Large intestine (tissue), 12 donors: ENCODE measurements around the gene ACADS. TPM values are rescaled to one million over a fixed set of nuclear protein-coding genes. Genes with fewer than 3 reads are reported as not detected.

Source experiments
- DNase-seq, 2 donors: peaks; one replicate each; pipeline versions ENCODE4 v3.0.0 to v3.0.0-alpha.2; 2013
- H3K27ac ChIP-seq: one replicate; pipeline ENCODE4 v1.5.1; 2013; ENCODE audit warnings: low read length
- H3K27me3 ChIP-seq: 2 replicates; pipeline ENCODE4 v1.6.1; 2013; ENCODE audit warnings: low read length; ENCODE audit not compliant: control insufficient read depth, insufficient read depth
- H3K36me3 ChIP-seq: 2 replicates; pipeline ENCODE4 v1.6.1; 2013; ENCODE audit warnings: low read length; ENCODE audit not compliant: control insufficient read depth, insufficient read depth
- H3K4me1 ChIP-seq: one replicate; pipeline ENCODE4 v1.6.1; 2013; ENCODE audit warnings: low read length; ENCODE audit not compliant: control insufficient read depth, insufficient read depth
- H3K4me3 ChIP-seq: one replicate; pipeline ENCODE4 v1.5.1; 2013; ENCODE audit warnings: low read length
- H3K9me3 ChIP-seq: one replicate; pipeline ENCODE4 v1.6.1; 2013; ENCODE audit warnings: mild to moderate bottlenecking, low read depth, low read length, moderate library complexity; ENCODE audit not compliant: control insufficient read depth
- WGBS: methylation state at CpG from one replicate; pipeline ENCODE4 v1.1.5; 2013; ENCODE audit warnings: low lambda C conversion rate; ENCODE audit not compliant: insufficient coverage; 5-methylcytosine and 5-hydroxymethylcytosine counted together
- long read RNA-seq, 11 donors: transcript quantifications; one replicate each; lab custom pipeline, GENCODE V29; 2026
- polyA plus RNA-seq: library from polyadenylated mRNA; unstranded; fragments of 120-200 nt; gene quantifications from one replicate; pipeline ENCODE4 v1.2.1, GENCODE V29; 2013

The ACADS gene, protein sequence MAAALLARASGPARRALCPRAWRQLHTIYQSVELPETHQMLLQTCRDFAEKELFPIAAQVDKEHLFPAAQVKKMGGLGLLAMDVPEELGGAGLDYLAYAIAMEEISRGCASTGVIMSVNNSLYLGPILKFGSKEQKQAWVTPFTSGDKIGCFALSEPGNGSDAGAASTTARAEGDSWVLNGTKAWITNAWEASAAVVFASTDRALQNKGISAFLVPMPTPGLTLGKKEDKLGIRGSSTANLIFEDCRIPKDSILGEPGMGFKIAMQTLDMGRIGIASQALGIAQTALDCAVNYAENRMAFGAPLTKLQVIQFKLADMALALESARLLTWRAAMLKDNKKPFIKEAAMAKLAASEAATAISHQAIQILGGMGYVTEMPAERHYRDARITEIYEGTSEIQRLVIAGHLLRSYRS
- 50.2 TPM for polyA plus RNA-seq
- long read RNA-seq, donor 1, transcript ACADS-201 (10 exons, 1,950 nt) = major isoform, 14 of 15 reads
- long read RNA-seq, donor 1, partial matches to known transcripts = 0 of 15 reads
- long read RNA-seq, donor 1, other reads (novel, unspliced or antisense) = 0 of 15 reads
- long read RNA-seq, donor 2, transcript ACADS-201 (10 exons, 1,950 nt) = major isoform, 34 of 59 reads
- long read RNA-seq, donor 2, partial matches to known transcripts = 24 of 59 reads
- long read RNA-seq, donor 2, other reads (novel, unspliced or antisense) = 0 of 59 reads
- long read RNA-seq, donor 3 = 0 reads
- long read RNA-seq, donor 4, partial matches to known transcripts = 0 of 3 reads
- long read RNA-seq, donor 4, other reads (novel, unspliced or antisense) = 0 of 3 reads
- long read RNA-seq, donor 5, transcript ACADS-201 (10 exons, 1,950 nt) = major isoform, 13 of 14 reads
- long read RNA-seq, donor 5, partial matches to known transcripts = 0 of 14 reads
- long read RNA-seq, donor 5, other reads (novel, unspliced or antisense) = 0 of 14 reads
- long read RNA-seq, donor 6, transcript ACADS-201 (10 exons, 1,950 nt) = major isoform, 28 of 30 reads
- long read RNA-seq, donor 6, partial matches to known transcripts = 0 of 30 reads
- long read RNA-seq, donor 6, other reads (novel, unspliced or antisense) = 0 of 30 reads
- long read RNA-seq, donor 7, transcript ACADS-201 (10 exons, 1,950 nt) = major isoform, 11 of 24 reads
- long read RNA-seq, donor 7, partial matches to known transcripts = 13 of 24 reads
- long read RNA-seq, donor 7, other reads (novel, unspliced or antisense) = 0 of 24 reads
- long read RNA-seq, donor 8, transcript ACADS-201 (10 exons, 1,950 nt) = major isoform, 32 of 39 reads
- long read RNA-seq, donor 8, partial matches to known transcripts = 5 of 39 reads
- long read RNA-seq, donor 8, other reads (novel, unspliced or antisense) = 0 of 39 reads
- long read RNA-seq, donor 9, transcript ACADS-201 (10 exons, 1,950 nt) = major isoform, 29 of 53 reads
- long read RNA-seq, donor 9, partial matches to known transcripts = 24 of 53 reads
- long read RNA-seq, donor 9, other reads (novel, unspliced or antisense) = 0 of 53 reads
- long read RNA-seq, donor 10, transcript ACADS-201 (10 exons, 1,950 nt) = major isoform, 22 of 23 reads
- long read RNA-seq, donor 10, partial matches to known transcripts = 0 of 23 reads
- long read RNA-seq, donor 10, other reads (novel, unspliced or antisense) = 0 of 23 reads
- long read RNA-seq, donor 11, transcript ACADS-201 (10 exons, 1,950 nt) = major isoform, 16 of 38 reads
- long read RNA-seq, donor 11, partial matches to known transcripts = 22 of 38 reads
- long read RNA-seq, donor 11, other reads (novel, unspliced or antisense) = 0 of 38 reads

DNA sequence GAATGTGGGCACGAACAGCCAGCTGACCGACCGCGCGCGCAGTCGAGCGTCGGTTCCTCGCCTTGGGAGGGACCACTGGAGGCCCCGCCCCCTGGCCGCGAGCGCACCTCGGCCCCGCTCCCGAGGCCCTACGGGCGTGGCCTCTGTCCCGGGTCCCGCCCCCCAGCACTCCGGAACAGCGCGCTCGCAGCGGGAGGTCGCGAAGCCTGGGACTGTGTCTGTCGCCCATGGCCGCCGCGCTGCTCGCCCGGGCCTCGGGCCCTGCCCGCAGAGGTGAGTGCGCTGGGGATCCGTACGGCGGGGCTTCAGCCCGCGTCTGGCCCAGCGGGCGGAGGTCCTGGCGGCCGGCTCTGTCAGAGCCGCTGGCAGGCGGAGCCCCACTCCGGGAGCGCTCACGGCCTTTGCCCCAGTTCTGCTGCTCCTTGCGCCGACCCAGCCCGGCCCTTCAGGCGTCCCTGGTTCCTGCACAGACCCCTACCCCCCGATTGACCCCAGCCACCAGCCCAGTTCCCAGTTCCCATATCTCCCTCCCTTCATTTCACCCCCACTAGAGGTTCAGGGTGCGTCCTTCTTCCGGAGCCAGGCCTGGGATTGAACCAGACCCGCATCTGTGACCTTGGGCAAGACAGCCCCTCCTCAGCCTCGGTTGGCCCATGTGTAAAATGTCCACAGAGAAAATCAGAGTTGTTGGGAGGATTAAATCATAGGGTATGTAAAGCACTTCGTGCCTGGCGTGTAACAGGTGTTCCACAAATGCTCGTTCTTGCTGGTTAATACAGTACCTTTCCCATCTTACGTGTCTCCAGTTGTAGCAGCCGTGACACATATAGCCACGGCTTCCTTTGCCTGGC lies at the start of gene ACADS:
Gene ACADS (plus strand): TSS at position 168 of the 851 bp plus-strand sequence. CDS start 60 bp downstream, at position 228.
- H3K4me1 ChIP-seq = peaks cover 15% of the 10 kb centered on the region
- WGBS = no CpG with 5 or more reads among the region's 66 CpGs
- no peaks in the 10 kb centered on the region for H3K9me3 ChIP-seq
- DNase-seq = peak; percentile 94
- peak within 1 kb of the TSS; percentile 56 for H3K4me3 ChIP-seq
- H3K27ac ChIP-seq = peak within 1 kb of the TSS; percentile 41
- peaks cover 50% of the 10 kb centered on the region for H3K36me3 ChIP-seq
- H3K27me3 ChIP-seq = no peaks in the 10 kb centered on the region

DNA sequence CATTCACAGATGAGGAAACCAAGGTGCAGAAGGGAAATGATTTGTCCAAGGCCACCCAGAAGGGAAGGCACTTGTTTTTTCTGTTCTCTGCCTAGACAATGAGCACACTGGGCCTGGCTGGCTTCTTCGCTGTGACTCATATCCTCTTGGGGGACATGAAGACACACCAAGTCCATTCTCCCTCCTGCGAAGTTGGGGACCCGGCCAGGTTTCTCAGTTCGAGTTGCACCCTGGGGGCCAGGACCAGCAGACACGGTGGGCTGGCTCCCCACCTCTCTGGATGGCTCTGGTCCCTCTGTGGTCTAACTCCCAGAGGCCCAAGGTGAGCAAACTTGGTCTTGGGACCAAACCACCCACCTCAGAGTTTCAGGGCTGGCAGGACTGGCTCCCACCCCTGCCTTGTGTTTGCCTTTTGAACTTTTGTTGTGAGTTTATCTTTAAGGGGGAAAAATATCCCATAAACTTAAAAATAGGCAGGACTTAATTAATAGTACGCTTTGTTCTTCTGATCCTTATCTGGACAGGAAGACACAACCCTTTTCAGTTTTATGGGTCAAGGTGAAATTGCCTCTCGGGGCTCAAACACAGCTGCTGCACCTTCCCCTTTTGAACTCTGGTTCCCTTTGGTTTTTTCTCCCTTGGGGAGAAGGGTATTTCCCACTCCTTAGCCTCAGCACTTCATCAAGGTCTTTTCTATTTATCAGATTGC lies 47.7 kb upstream of the ACADS start:
- Histone ChIP-seq H3K27me3 (no peaks in the 10 kb centered on the region), H3K36me3 (no peaks in the 10 kb centered on the region), H3K27ac (peak overlapping the region; percentile 80), H3K4me3 (no peak overlapping the region), H3K4me1 (peaks cover 7% of the 10 kb centered on the region), H3K9me3 (no peaks in the 10 kb centered on the region)
- 0% methylated on average over 1 of the region's 7 CpGs for WGBS
- DNase-seq = peak in 1 of 2 donors; percentile 74

DNA sequence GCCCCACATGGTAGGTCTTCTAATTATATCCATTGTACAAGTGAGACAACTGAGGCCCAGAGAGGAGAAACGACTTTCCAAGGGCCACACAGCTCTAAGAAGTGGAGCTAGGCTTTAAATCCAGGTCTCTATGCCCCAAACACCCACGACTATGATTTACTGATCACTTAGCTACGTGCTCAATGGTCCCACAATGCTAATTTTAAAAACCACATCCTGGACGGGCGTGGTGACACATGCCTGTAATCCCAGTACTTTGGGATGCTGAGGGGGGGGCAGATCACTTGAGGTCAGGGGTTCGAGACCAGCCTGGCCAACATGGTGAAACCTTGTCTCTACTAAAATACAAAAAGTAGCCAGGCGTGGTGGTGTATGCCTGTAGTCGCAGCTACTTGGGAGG lies 47.1 kb upstream of the ACADS start:
- no peak for DNase-seq
- peak overlapping the region; percentile 35 for H3K27ac ChIP-seq
- no CpG with 5 or more reads among the region's 8 CpGs for WGBS

DNA sequence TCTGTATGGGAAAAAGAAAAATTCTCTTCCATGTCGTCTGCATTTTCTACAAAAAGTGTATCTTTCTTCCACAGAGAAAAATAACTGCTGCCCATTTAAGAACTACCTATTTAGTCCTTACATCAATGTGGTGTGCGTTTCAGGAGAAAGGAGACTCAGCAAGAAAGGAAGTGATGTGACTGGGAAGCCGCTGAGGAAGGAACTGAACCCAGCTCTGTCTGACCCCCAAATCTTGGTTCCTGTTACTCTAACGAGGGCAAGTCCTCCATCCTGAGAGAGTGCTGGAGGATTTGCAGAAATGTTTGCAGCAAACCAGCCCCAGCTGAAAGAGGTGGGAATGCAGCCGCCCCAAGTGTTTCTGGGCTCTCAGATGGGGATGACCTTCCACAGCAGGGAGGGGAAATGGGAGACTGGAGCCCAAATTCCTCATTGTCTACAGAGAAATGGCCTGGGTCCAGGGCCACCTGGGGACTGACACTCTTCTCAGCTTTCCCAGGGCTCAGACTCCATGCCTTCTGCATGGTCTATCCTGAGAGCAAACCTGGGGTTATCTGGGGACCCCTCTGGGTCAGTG lies 45.4 kb upstream of the ACADS start:
- no peaks in the 10 kb centered on the region for H3K9me3 ChIP-seq
- no peak overlapping the region for H3K27ac ChIP-seq
- WGBS = no CpG with 5 or more reads among the region's 5 CpGs
- DNase-seq = no peak
- peaks cover 7% of the 10 kb centered on the region for H3K4me1 ChIP-seq
- no peaks in the 10 kb centered on the region for H3K36me3 ChIP-seq
- no peaks in the 10 kb centered on the region for H3K27me3 ChIP-seq
- no peak overlapping the region for H3K4me3 ChIP-seq

More for the DNA sequence above, 47.1 kb upstream of the ACADS start:
- Histone ChIP-seq H3K4me3 (no peak overlapping the region), H3K4me1 (peaks cover 7% of the 10 kb centered on the region), H3K9me3 (no peaks in the 10 kb centered on the region), H3K27me3 (no peaks in the 10 kb centered on the region), H3K36me3 (no peaks in the 10 kb centered on the region)

DNA sequence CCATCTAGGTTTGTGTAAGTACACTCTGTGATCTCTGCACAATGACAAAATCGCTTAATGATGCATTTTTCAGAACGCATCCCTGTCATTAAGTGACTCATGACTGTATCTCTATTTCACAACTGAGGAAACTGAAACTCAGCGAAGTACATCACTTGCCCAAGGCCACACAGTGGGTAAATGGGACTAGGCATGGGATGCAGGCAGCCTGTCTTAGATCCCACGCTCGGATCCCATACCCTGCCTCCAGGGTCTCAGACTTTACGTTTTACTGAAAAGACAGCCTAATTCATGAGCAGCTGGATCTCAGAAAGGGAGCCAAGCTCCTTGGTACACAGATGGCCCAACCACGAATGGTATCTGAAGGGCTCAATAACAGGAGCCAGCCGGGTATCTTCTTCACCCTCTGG lies 41.1 kb upstream of the ACADS start:
- H3K27me3 ChIP-seq = no peaks in the 10 kb centered on the region
- H3K4me3 ChIP-seq = no peak overlapping the region
- H3K9me3 ChIP-seq = no peaks in the 10 kb centered on the region
- DNase-seq = no peak
- H3K27ac ChIP-seq = no peak overlapping the region
- H3K36me3 ChIP-seq = no peaks in the 10 kb centered on the region
- no CpG with 5 or more reads among the region's 8 CpGs for WGBS
- H3K4me1 ChIP-seq = peaks cover 7% of the 10 kb centered on the region

DNA sequence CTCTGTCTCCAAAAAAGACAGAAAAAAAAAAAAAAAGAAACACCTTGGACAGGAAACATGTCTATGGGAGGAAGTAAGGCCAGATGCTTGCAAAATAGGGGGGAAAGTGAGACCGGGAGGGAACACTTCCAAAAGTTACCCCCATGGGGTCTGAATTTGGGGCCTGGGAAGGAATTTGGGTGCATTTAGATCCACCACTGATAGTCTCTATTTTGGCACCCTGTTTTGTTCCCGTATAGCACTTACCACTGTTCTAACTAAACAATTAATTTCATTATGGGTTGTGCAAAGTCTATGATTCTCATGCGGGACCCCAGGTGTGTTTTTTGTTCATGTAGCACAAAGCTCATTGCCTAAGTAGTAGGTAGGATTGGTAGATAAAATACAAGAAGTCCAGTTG lies 40.1 kb upstream of the ACADS start:
- H3K4me1 ChIP-seq = peaks cover 15% of the 10 kb centered on the region
- H3K4me3 ChIP-seq = no peak overlapping the region
- no peak overlapping the region for H3K27ac ChIP-seq
- no peaks in the 10 kb centered on the region for H3K27me3 ChIP-seq
- no peaks in the 10 kb centered on the region for H3K9me3 ChIP-seq
- no peak for DNase-seq
- H3K36me3 ChIP-seq = no peaks in the 10 kb centered on the region
- 90% methylated on average over 2 of the region's 3 CpGs for WGBS

DNA sequence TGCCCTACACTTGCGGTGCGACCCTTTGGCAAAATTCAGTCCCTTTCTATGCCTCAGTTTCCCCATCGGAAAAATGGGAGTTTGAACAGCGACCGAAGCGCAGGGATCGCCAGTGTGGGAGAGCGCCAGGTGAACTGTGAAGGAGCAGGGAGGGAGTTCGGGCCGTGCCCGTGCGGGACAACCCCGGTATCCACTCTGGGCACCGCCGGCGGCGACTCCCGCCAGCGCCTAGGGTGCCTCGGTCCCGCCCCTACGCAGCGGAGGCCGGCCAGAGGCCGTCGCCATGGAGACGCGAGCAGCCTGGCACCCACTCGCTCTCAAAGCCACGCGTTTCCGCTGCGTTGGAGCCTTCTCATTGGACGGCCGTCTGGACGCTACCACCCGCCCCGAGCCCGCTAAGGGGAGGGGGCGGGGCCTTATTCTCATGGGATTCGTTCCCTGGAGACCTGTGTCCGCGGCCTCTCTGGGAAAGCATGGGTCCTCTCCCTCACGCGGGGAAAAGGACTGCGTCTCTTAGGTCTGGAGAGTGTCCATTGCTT lies 39.4 kb upstream of the ACADS start:
- H3K4me1 ChIP-seq = peaks cover 21% of the 10 kb centered on the region
- peak overlapping the region; percentile 82 for H3K27ac ChIP-seq
- H3K4me3 ChIP-seq = peak overlapping the region; percentile 67
- no peaks in the 10 kb centered on the region for H3K27me3 ChIP-seq
- DNase-seq = peak; percentile 99
- no peaks in the 10 kb centered on the region for H3K9me3 ChIP-seq
- 0% methylated on average over 1 of the region's 46 CpGs for WGBS
- H3K36me3 ChIP-seq = no peaks in the 10 kb centered on the region
